AG04450 (cell line): ENCODE measurements around the gene MICOS13. TPM values are rescaled to one million over a fixed set of nuclear protein-coding genes. Genes with fewer than 3 reads are reported as not detected.

Source experiments
- CTCF ChIA-PET: fragments of 300-600, 350-600 bp; formaldehyde crosslinking; extraction: SDS; loops from one replicate; lab custom pipeline; 2022; ENCODE audit warnings: antibody characterized with exemption, inconsistent platforms; lab: Charles Lee
- POLR2A ChIA-PET: fragments of 350-600 bp; formaldehyde crosslinking; extraction: SDS; loops from one replicate; lab custom pipeline; 2021; ENCODE audit warnings: antibody characterized with exemption, inconsistent platforms; lab: Yijun Ruan, JAX
- DNase-seq: peaks from one replicate; pipeline ENCODE4 v3.0.0-alpha.2; 2011; ENCODE audit warnings: low read depth, low spot score
- H3K27ac ChIP-seq: one replicate; pipeline ENCODE4 v1.5.1; 2012; ENCODE audit warnings: low read depth, low read length, control low read depth
- H3K27me3 ChIP-seq: one replicate; pipeline ENCODE4 v1.6.0; 2012; ENCODE audit warnings: low read length; ENCODE audit not compliant: control insufficient read depth, insufficient read depth
- H3K4me3 ChIP-seq: 2 replicates; pipeline ENCODE4 v1.5.1; 2011; ENCODE audit warnings: mild to moderate bottlenecking, low read depth, low read length, control low read depth
- H3K9me3 ChIP-seq: 2 replicates; pipeline ENCODE4 v1.5.1; 2012; ENCODE audit warnings: low read length; ENCODE audit not compliant: control insufficient read depth, insufficient read depth
- CTCF ChIP-seq: IDR thresholded peaks from 2 replicates; pipeline ENCODE4 v1.5.1; 2011; ENCODE audit warnings: low read depth, low read length, control low read depth, inconsistent platforms
- polyA plus RNA-seq: library from polyadenylated mRNA; depleted of rRNA; stranded (reverse); fragments of >200 nt; gene quantifications from 2 replicates; pipeline ENCODE4 v1.2.3, GENCODE V29; 2011

Gene MICOS13
- polyA plus RNA-seq, 1 experiment = 25.2 TPM

DNA sequence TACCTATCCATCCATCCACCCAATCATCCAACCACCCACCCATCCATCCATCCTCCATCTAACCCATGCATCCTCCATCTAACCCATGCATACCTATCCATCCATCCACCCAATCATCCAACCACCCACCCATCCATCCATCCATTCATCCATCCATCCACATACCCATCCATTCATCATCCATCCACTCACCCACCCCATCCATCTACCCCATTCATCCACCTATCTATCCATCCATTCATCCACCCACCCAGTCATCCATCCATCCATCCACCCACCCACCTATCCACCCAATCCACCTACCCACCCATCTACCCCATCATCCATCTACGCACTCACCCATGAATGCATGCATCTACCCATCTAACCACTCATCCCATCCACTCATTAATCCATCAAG is 6.6 kb downstream of the MICOS13 start:
- no peak overlapping the region for H3K4me3 ChIP-seq
- no peaks in the 10 kb centered on the region for H3K27me3 ChIP-seq
- ChIA-PET POLR2A (no interaction called here), CTCF (no interaction called here)
- TF ChIP-seq CTCF = no peak
- no peak overlapping the region for H3K27ac ChIP-seq
- H3K9me3 ChIP-seq = no peaks in the 10 kb centered on the region
- no peak for DNase-seq

DNA sequence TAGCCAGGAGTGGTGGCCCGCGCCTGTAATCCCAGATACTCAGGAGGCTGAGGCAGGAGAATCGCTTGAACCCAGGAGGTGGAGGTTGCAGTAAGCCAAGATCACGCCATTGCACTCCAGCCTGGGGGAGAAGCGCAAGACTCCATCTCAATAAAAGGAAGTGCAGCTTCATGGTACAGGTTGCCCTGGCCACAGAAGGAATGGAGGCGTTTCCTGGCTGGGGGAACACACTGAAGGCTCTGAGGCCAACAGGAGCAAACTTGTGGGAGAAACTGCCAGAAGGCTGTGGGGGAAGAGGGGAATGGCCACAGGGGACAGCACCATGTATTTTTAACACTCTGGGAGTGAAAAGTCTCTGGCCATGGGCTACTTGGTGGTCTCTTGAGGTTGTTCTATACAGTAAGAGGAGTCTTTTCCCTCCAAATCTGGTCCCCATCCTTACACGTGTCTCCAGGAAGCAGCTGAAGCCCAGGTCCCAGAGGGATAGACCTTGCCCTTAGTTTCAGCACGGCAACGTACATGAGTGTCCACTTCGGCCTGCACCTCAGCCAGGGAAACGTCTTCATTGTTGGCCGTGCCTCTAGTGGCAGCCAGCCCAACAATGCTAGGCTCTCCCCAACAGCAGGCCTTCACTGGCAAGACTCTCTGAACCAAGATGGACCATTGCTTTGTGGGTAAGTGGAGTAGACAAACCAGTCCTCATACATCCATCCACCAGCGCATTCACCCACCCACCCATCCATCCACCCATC is 7.4 kb downstream of the MICOS13 start:
- no peak for TF ChIP-seq CTCF
- Histone ChIP-seq H3K9me3 (no peaks in the 10 kb centered on the region), H3K4me3 (no peak overlapping the region), H3K27me3 (no peaks in the 10 kb centered on the region), H3K27ac (no peak overlapping the region)
- no peak for DNase-seq
- ChIA-PET CTCF (no interaction called here), POLR2A (no interaction called here)

GRCh38 chr19:5671600-5671999 is 8.7 kb downstream of the MICOS13 start:
- no peaks in the 10 kb centered on the region for H3K9me3 ChIP-seq
- no peaks in the 10 kb centered on the region for H3K27me3 ChIP-seq
- CTCF ChIA-PET = no interaction called here
- no peak for TF ChIP-seq CTCF
- no peak overlapping the region for H3K27ac ChIP-seq
- no peak for DNase-seq
- POLR2A ChIA-PET = no interaction called here
- H3K4me3 ChIP-seq = no peak overlapping the region

DNA sequence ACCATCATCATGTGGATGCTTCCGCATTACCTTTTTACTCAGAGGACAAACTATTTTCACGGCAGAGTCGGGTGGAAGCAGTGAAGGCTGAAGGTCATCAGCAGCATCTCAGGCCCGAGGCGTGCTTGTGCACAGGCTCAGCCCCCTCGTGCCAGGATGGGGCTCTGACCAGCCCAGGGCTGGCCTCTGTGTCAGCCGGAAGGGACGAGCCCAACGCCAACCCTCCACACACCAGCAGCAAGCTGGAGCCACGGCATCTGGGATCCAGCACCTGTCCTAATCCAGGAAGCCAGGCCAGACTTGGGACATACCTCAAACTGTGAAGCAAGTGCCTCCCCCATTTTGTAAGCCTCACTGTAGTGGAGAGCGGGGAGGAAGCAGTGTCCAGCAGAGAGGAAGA is 11.1 kb downstream of the MICOS13 start:
- Histone ChIP-seq H3K27ac (no peak overlapping the region), H3K4me3 (no peak overlapping the region), H3K9me3 (no peaks in the 10 kb centered on the region), H3K27me3 (no peaks in the 10 kb centered on the region)
- no peak for TF ChIP-seq CTCF
- DNase-seq = no peak
- ChIA-PET POLR2A (no interaction called here), CTCF (no interaction called here)

- Histone ChIP-seq H3K27ac (no peak overlapping the region), H3K9me3 (no peaks in the 10 kb centered on the region), H3K4me3 (no peak overlapping the region), H3K27me3 (no peaks in the 10 kb centered on the region)
- no peak for DNase-seq
- ChIA-PET POLR2A (no interaction called here), CTCF (interaction anchor here (0.6 kb wide), 1 partner anchor 51 kb away, joined by 5 read pairs; no protein-coding TSS in a partner anchor)
- TF ChIP-seq CTCF = no peak
Measured at GRCh38 chr19:5667751-5668271, 12.5 kb downstream of the MICOS13 start.
